Testis (tissue), 3 donors: ENCODE results near the gene MAP3K1. TPM values are rescaled to one million over a fixed set of nuclear protein-coding genes. Genes with fewer than 3 reads are reported as not detected.

Experiments used
- polyA plus RNA-seq: library from polyadenylated mRNA; stranded (reverse); fragments of 350-450 nt; fragmentation: Illumina TruSeq; extraction: RNeasy Lipid Tissue Mini Kit (QIAGEN cat#74804); gene quantifications from one replicate; pipeline ENCODE4 v1.2.3, GENCODE V29; 2014; ENCODE audit warnings: low read depth, low replicate concordance; ENCODE audit not compliant: insufficient read depth
- total RNA-seq, 2 donors: library from RNA; depleted of rRNA; stranded (reverse); fragments of >200 nt; gene quantifications; one replicate each; pipeline ENCODE4 v1.2.3, GENCODE V29; 2016

Gene MAP3K1
- total and polyA plus RNA-seq, 3 donors from 2014 or later, result 20.4 to 52.0 (median 42.5) TPM

Other genes starting within 250 kb of the MAP3K1 start
- 10 to 100 TPM; 27.3 to 43.5 TPM for gene SETD9, start 94.0 kb downstream of the MAP3K1 start, total RNA-seq
- 58.6 TPM for gene SETD9, start 94.0 kb downstream of the MAP3K1 start, polyA plus RNA-seq
- 10 to 100 TPM; 68.7 to 71.6 TPM for gene MIER3, start 136.6 kb downstream of the MAP3K1 start, total RNA-seq
- 27.8 TPM for gene MIER3, start 136.6 kb downstream of the MAP3K1 start, polyA plus RNA-seq